Measurements from ENCODE around the gene TMEM171.

Gene TMEM171

GRCh38 chr5:73151766-73152410 is 31.5 kb downstream of the TMEM171 start:
- DNase-seq (ENCODE audit: low read depth), result no peak

GRCh38 chr5:73152411-73153388 is 32.3 kb downstream of the TMEM171 start:
- DNase-seq (ENCODE audit: low read depth), result no peak

DNA sequence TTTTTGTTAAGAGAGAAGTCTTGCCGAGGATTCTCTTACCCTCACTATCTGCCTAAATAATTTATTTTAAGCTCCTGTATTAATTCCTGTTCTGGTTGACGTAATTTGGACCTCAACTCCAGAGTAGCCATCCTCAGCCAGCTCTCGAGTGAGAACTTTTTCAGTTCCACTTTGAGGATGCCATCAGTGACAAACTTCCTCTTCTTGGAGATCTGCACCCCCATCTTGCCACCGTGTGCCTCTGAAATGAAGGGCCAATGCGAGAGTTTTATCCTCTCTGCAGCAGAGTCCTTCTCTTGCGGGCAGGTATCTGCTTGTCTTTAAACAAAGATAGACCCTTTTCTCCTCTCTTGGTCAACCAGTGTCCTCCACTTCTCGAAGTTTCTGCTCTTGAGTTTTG is 33.1 kb downstream of the TMEM171 start:
- no peak for DNase-seq (ENCODE audit: low read depth)

DNA sequence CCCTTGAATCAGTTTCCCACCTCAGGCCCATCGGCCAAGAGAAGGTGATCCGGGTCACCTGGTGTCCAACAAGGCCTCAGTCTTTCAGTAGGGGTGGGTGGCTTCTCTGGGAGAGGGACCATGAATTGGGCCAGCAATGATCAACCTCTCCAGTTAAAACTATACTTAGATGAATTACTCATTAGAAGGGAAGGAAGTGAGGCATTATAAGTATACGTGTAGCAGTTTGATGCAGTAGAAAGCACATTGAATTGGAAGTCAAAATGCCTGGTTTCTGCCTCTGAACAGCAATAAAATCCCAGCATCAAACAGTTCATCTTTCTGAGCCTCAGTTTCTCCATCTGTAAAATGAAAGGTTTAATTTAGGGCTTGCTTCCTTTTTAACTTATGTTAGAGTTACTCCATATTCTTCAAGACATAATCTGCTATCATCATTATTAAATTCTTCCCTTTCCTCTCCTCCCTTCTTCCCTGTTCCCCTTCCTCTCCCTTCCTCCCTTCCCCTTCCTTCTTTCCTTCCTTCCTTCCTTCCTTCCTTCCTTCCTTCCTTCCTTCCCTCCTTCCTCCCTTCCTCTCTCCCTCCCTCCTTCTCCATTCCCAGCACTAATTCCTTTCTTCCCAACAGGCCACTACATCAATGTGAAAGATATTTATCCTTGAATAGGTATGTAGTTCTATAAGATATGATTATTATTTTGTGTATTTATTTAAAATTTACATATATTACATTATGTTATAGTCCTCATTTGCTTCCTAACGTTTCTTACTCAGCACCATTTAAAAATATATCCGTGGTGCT is 34.0 kb downstream of the TMEM171 start:
- no peak for DNase-seq (ENCODE audit: low read depth)

DNA sequence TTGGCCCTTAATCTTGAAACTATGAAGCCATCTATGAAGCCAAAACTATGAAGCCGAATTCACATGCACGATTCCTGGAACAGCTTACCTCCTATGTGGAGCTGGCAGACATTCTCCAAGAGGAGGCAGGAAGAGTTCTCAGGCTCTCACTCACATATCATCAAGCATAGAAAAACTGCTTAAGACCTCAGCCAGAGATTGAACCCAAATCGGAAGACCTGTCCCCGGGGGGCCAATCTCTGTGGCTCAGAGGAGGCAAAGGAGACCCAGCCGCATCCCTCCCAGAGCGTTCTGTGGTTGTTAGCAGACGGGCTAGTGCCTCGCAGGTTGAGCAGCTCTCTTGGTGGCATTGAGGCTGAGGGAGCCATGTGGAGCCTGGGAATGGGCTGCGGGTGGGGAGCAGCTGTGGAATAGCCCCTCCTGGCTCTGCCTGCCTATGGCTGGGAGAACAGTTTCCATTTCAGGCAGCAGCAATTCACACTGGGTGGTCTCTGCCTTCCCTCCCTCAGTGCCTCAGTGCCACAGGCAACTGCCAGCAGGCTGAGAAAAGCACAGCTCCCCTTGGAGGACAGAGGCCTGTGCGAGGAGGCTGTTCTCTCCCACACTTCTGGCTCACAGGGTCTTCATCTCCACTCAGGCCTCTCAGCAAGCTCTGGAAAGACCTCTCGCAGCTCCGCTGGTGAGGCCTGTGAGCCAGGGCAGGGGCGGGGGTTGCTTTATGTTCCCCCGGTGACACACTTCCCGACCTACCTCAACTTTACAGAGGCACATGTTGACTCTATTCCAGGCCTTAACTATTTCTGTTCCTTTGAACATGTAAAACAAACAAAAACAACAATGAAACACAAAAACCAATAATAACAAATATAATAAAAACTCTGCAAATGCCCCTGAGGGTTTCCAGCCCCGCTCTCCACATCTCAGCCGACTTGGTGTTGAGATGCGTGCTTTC is 35.2 kb downstream of the TMEM171 start:
- no peak for DNase-seq (ENCODE audit: low read depth)

- DNase-seq (ENCODE audit: low read depth), result no peak
These were observed 37.3 kb downstream of the TMEM171 start for GRCh38 chr5:73157414-73158303.

GRCh38 chr5:73158313-73158712 is 37.9 kb downstream of the TMEM171 start:
- no peak for DNase-seq (ENCODE audit: low read depth)

DNA sequence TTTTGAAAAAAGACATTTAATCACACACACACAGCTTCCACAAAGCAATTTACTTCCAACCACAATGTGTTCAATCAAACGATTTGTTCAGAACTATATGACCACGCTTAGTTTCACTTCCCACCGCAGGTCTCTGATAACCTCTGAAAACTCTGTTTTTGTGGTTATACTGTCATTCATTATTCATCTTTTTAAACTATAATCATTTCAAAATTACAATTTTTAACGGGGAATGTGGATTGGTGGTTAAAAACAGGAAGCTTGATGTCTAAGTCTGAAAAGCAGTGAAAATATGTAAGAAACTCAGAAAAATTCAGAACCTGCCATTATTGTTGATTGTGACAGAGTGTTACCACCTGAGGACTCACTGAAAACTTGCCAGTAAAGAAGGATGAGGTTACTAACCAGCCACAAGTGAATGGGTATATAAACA is 39.9 kb downstream of the TMEM171 start:
- DNase-seq (ENCODE audit: low read depth), result peak; percentile 51

- DNase-seq (ENCODE audit: low read depth), result peak; percentile 15
These were observed 50.1 kb downstream of the TMEM171 start for GRCh38 chr5:73170522-73170921.

DNA sequence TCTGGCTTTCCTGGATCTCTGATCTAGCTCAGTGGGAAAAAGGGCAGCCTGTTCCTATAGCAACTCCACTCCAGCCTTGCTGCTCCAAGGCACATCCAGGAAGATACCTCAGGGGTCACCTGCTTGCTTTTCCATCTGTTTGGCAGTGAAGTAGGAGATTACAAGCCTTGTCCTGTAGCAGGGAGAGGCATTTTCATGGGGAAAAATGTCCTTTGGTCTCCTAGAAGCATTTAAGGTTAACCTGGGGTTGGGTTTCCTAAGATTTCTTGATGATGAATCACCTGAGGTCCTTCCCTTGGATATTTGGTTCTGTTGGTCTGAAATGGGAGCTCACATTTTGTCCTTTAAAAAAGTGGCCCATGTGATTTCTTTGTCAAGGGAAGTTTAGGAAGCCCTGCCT is 51.1 kb downstream of the TMEM171 start:
- DNase-seq (ENCODE audit: low read depth), result no peak

- DNase-seq (ENCODE audit: low read depth), result no peak
These were observed 52.6 kb downstream of the TMEM171 start, which contains the start of gene TMEM174 for GRCh38 chr5:73172951-73173350. Gene TMEM174, plus strand, starts transcription at chr5:73173193. Its CDS starts 51 bp downstream, at chr5:73173244.

DNA sequence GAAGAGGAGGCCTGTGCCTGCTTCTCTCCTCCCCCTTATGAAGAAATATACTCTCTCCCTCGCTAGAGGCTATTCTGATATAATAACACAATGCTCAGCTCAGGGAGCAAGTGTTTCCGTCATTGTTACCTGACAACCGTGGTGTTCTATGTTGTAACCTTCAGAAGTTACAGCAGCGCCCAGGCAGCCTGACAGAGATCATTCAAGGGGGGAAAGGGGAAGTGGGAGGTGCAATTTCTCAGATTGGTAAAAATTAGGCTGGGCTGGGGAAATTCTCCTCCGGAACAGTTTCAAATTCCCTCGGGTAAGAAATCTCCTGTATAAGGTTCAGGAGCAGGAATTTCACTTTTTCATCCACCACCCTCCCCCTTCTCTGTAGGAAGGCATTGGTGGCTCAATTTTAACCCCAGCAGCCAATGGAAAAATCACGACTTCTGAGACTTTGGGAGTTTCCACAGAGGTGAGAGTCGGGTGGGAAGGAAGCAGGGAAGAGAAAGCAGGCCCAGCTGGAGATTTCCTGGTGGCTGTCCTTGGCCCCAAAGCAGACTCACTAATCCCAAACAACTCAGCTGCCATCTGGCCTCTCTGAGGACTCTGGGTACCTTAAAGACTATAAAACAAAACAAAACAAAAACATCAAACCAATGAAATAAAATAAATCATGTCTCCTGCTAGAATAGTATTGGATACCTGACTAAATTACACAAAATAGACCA is 53.9 kb downstream of the TMEM171 start:
- DNase-seq (ENCODE audit: low read depth), result no peak

GRCh38 chr5:73176250-73176649 is 55.9 kb downstream of the TMEM171 start:
- no peak for DNase-seq (ENCODE audit: low read depth)

- DNase-seq (ENCODE audit: low read depth), result no peak
These were observed 57.9 kb downstream of the TMEM171 start for GRCh38 chr5:73178265-73178664.

DNA sequence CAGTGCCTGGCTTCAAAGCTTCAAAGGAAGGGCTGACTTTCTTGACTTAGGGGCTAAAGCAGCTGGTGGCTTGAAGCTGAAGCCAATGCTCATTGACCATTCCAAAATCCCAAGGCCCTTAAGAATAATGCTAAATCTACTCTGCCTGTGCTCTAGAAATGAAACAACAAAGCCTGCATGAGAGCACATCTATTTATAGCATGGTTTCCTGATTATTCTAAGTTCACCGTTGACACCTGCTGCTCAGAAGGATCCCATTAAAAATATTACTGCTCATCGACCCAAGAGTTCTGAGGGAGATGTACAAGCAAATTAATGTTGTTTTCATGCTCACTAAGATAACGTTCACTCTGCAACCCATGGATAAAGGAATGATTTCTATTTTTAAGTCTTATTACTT is 59.4 kb downstream of the TMEM171 start:
- no peak for DNase-seq (ENCODE audit: low read depth)

- DNase-seq (ENCODE audit: low read depth), result no peak
These were observed 60.2 kb downstream of the TMEM171 start for GRCh38 chr5:73180566-73180965.
